ENCODE measurements around the gene VAV3.

The VAV3 gene

DNA sequence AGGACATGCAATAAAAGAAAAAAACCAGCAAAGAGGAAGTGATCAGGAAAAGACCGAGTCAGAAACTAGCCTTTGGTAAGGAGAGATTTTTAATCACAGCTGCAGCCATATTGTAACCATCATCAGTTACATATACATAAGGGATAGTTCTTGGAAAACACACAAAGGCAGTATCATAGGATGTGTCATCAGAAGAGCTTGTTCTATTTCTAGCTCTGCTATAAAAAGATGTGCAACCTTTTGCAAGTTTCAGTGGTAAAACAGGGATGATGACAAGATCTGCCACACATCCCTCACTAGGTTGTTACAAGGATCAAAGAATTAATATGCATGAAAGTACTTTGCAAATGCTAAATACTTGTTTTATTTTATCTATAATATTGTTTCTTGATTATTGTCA, 342.0 kb downstream of the VAV3 start:
- DNase-seq = peak; percentile 31

DNA sequence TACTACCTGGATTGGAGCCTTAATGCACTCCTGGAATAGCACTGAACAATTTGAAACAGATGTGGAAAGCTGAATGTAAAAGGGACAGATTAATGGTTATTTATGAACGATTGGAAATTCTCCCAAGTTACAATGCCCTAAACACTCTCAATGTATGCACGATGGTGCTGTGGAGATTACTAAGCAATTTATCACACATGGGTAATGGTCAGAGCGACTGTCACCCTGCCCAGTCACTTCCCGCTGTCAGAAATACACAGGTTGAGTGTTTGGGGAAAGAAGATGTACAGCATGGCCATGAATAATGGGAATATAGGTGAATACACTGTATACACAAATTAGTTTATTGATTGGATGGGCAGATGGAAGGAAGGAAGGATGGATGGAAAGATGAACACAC, 342.4 kb downstream of the VAV3 start:
- DNase-seq = no peak

DNA sequence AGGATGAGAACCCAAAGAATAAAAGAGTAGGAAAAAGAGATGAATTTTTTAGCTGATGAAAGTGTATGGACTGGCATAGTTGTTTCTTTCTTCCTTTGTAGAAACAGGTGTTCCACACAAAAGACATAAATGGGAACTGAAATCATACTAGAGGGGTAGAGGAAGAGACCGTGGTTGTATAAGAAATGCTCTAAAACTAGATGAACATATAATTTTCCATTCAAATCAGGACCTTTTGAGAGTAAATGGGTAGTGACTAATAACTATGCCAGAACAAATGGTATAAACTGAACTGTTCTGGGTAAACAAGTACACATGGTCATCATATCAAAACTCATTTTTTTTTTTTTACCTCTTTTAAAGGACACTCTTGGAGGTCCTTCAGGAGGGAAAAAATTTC, 344.2 kb downstream of the VAV3 start:
- DNase-seq = no peak

DNA sequence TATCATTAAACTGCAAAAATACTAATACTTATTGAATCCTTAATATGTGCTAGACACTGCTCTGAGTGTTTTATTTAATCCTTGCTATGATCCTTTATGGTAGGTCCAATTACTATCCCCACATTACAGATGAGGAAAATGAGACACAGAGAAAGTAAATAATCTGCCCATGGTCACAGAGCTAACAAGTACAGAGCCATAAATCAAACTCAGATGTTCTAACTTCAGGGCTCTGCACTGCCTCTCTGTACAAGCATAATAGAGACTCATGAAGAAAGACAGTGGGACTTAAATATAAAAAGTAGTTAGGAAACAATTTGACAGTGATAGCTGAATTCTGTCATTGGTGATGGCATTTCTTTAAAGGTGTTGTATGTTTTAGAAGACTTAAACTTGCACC, 346.4 kb downstream of the VAV3 start:
- DNase-seq = no peak

DNA sequence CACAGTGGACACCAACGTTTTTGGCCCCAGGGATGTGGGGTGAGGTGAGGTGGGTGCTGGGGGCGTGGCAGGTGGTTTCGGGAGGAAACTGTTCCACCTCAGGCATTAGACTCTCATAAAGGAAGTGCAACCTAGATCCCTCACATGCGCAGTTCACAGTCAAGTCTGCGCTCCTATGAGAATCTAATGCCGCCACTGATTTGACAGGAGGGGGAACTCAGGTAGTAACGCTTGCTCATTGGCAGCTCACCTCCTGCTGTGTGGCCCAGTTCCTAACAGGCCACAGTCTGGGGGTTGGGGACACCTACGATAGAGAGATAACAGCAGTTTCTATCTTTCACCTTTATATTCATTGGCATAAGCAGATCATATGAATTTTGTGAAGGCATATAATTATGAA, 347.1 kb downstream of the VAV3 start:
- no peak for DNase-seq

DNA sequence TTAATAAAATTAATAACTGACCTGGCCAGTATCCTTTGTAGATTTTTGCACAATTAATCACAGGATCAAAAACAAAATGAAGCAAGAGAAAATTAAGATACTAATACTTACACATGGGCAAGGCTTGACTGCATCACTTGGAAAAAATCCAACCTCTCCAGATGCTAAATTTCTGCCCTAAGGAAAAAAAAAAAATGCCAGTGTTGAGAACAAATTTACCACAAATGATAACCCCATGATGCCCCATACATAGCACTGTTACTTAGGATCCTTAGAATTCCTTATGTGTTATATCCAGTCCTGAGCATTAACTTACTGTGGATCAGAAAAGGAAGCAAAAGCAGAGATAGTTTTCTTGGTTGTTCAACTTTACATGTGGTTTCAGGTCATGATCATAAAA, 347.5 kb downstream of the VAV3 start:
- DNase-seq = no peak

DNA sequence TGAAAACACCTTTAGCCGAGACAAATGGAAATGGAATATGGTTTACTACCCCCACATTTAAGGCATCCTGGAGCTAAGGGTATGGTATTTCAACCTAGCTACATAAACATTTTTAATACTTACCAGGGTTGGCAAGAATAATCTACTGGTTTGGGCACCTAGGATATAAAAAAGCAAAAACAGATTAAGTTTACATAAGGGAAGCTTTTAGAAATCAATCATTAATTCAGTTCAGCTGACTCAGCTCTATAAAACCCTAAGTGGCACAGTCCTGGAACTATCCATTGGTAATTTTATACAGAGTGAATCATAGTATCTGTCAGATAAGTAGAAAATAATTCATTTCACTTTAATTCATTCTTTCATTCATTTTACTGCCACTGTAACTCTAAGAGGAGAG, 355.2 kb downstream of the VAV3 start:
- DNase-seq = no peak

DNA sequence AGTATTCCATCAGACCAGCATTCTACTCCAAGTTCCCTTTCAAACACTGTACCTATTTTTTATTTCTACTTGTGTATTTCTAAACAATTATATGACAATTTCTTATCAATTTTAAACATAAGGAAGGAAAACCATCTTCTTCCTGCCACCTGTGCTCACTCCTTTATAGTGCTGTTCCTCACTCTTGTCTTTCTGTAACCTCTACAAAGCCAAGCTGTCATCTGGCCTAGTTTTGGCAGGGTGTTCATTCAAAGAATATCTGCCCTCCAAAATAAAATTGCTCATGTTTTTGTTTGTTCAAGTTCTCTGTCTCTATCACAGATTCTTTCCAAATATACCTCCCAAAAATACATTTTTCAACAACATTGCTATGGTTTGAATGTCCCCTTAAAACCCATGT, 360.2 kb downstream of the VAV3 start:
- no peak for DNase-seq

DNA sequence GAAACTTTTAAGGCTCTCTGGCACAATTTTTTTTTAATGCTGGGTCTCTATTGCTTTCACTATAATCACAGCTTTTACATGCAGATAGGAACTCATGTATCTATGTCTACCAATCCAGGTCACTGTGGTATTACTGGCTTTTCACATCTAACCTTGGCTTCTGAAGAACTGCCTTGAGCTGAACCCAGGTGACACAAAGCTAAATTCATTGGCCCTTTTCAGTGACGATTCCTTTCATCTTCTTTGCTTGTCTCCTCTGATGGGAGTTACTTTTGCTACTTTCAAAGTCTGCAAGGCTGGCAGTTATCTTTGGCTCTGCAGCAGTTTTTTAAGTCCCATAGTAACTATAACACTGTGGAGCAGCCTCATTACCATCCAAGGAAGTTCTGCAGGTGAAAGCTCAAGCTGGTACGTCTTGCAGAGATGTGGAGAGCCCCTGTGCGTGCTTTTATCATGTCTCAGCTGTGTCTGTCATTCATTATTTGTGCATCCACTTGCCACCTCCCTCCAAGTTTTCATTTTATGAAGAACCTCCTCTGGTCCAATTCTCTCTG, 364.3 kb downstream of the VAV3 start:
- DNase-seq = no peak

DNA sequence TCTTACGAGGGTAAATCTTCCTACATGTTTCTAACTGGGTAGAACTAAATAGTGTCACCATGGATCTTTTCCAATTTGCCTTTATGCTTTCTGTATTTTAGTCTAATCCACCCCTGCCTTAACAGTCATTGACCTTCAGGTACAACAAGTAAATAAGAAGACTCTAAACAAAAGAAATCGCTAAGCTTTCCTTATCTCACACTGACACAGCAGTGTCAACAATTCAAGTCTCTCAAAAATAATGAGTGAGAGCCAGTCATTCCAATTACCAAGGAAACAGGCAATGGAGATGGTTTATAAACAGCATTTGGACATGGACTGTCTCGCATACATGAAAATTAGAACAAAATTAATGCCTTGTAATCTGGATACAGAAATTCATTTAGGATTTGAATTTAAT, 365.8 kb downstream of the VAV3 start:
- no peak for DNase-seq

DNA sequence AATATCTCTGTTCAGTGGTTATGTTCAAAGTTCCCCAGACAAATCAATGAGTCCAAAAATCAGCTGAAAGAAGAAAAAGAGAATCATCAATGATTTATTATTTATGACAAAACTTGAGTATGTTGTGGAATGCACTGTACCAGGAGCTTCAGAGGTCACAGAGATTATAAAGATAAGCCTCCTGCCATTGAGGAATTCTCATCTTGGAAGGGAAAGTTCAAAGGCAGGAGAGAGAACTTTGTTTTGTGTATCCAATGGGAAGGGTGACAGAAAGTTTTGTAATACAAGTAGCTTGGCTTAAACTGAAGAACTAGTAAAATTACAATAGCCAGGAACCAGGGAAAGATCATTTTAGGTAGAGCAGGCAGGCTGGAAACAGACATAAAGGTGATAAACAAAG, 367.7 kb downstream of the VAV3 start:
- no peak for DNase-seq

DNA sequence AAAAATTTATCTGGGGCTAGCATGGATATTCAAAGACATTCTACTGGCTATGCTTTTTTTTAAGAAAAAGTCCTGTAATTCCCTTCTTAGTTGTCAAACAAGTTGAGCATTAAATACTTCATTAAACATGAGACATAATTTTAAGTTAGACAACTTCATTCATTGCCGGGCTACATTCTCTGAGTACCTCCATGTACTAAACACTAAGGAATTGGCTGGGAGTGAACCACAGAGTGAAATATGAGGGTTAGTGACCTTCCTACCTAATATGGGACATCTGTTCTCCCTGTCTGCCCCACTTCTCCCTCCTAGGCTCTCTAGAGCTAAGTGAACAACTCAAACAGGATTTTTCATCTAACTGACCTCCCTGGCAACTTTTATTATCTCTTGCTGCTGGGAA, 370.4 kb downstream of the VAV3 start:
- no peak for DNase-seq

DNA sequence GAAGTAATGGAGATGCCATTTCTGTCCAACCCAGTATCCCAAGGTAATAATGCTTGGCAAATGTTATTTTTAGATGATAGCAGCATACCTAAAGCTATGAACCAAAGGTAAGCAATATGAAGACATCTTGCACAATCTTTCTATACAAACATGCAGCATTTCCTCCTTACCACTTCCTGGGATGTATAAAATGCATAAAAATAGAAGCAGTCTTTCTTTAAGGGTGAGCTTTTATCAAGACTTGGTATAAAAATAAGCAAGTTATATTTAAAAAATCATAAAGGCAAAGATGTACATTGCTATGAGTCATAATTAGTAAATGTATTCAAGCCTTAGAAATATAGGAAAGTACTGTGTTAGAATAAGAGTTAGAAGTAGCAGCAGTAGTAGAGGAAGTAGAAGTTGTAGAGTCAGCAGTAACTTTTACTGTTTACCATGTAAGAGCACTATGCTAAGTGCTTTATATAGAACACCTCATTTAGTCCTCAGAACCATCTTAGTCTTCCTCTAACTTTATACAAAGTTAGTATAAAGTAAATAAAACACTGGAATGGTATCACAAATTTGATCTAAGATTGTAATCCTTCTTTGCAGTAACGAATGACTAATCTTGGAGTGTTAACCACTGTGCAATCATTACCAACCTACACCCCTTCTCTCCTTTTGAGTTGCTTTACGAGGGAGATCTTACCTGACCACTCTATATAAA, 371.3 kb downstream of the VAV3 start:
- DNase-seq = peak; percentile 53

DNA sequence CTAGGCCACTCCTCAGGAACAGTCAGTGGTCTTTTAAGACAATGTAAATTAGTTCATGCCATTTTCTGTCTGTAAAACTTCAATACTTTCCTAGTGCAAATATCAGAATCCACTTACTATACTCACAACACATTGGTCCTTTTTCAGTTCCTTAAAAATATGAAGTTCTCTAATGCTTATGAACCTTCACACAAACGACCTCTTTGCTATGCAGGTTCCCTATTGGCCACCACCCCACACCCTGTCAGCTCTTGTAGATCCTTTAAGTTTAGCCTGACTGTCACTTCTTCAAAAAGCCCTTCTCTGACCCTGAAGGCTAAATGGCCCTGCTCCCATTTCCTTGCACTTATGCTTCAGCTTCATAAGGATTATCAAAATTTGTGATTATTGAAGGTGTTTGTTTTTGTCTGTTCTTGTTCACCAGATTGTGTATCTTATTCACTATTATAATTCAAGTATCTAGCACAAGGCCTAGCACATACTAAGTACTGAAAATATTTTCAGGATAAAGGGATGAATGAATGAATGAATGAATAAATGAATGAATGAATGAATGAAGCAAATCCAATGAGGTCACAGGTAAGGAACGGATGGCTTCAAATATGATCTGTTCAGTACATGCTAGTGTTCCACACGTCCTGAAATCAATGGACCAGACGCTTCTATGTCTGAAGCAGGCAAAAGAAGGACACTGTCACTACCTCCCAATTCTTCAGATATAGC, 373.9 kb downstream of the VAV3 start:
- no peak for DNase-seq

DNA sequence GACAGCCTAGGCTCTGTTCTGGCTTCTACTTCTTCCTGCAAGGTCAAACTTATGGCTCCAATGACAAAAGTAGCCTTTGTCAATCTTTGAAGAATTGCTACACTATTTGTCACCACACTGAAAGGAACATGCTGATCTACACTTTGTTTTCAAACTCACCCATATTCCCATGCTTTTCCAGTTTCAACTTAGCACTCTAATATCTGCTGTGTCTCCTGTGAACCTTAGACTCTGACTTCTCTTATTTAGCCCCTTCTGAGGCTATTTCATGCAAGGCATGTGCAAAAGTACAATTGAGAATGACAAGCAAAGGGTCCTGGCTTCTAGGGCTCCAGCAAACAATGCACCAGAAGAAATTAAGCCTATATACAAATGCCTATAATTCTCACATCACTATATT, 374.9 kb downstream of the VAV3 start:
- no peak for DNase-seq

DNA sequence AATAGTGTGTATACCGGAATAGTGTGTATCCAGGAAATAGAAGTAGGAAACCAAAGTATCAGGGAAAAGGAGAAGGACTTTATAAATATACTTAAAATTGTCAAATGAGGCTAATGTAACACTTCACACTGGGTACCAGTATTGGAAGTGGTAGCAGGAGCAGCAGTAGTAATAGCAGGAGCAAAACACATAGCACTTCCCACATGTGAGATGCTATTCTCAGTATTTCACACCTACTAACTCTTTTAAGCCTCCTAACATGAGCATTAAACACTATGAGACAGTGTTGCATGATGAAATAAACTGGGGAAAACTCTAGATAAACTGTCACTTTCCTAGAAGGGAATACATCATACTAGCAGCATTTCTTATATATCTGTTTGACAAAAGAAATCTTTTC, 376.7 kb downstream of the VAV3 start:
- no peak for DNase-seq

DNA sequence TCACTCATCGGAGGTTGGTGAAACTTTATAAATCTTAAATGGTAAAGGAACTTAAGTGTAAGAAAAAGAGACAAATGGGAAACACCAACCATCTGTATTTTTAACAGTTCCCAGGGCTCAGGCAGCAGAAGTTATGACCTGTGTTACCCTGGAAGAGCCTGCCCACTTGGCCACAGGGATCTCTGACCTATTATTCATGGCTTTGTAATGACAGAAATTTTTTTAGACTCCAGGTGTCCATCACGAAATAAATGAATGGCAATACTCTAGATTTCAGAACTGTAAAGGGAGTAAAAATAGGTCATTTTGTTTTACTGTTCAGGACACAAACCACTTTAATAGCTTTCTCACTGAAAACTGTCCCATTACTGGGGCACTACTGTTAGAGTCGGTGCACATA, 389.8 kb downstream of the VAV3 start:
- no peak for DNase-seq

DNA sequence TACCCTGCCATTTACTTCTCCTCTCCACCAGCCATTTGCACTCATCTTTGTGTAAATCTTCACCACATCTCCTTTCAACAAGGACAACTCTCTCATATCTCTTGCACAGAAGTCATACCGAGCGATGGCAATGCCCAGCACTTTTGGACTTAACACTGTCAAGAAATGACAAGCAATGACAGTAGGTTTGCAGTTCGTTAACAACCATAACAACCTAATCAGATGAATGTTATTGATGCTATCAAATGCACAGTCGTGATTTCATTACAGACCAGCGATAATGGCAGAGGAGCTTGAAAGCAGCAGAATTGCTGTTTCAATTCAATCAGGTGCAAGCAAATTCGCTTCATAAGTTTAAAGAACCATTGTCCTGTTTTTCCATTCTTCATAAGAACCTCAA, 390.9 kb downstream of the VAV3 start:
- no peak for DNase-seq

DNA sequence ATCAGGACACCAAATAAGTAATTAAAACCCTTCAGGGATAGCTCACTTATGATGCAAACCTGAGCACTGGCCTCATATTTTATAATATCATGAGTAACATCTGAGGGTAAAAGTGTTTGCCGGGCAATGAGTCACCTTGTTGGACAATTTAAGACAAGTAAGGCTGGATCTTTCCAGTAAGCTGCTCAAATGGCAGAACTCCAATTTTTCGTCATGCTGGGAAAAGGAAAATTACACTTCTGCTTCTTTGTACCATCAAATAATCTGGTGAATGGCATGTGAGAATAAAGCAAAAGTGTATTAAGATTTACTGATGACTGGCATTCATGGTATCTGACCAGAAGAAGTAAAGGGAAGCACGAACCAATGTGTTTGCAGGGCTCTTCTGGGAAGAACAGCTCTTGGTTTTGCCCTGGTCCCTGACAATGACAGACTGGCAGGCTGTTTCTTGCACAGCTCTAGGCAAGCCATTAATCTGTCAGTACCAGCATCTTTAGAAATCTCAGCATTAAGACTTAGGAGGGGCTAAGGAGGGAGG, 392.2 kb downstream of the VAV3 start:
- DNase-seq = no peak

DNA sequence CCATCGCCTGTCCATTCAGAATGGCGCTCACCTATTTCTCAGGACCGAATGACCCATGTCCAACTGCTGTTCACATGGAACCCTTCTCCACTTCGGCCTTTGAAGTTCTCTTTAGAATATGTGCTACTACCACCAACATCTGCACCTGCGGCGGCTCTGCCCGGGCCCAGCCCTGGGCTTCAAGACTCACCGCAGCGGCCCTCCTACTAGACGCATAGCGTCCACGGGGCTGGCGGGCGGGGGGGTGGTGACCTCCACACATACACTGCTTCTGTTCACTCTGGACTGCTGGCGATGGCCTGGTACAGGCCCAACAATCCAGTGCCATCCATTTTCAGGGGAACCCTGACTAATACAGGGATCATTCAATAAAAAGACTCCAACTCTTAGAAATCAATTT, 394.2 kb downstream of the VAV3 start:
- no peak for DNase-seq

DNA sequence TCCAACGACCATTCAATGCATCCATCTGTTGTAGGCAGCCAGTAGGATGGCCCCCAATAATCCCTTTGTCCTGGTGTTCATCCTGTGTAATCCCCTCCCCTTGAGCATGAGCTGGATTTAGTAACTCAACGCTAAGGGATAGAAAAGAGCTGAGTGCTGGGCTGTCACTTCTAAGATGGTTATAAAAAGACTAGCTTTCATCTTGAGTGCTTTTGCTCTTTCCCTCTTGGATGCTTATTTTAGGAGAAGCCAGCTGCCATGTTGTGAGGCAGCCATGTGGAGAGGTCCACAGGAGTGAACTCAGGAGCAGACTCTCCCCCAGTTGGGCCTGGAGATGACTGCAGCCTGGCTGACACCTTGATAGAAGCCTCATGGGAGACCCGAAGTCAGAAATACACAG, 401.5 kb downstream of the VAV3 start:
- no peak for DNase-seq

DNA sequence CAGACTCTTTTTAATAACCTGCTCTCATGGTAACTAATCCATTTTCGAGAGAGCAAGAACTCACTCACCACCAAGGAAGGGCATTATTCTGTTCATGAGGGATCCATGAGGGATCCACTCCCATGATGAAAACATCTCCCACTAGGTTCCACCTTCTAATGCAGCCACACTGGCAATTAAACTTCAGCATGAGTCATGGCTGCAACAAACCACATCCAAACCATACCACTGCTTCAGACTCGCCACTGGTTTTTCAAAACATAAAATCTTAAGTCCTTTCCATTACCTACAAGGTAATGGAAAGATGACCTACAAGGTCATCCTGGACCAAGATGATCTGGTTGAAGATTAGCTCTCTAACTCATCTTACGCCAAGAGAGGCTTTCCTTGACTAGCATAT, 405.1 kb downstream of the VAV3 start:
- no peak for DNase-seq

DNA sequence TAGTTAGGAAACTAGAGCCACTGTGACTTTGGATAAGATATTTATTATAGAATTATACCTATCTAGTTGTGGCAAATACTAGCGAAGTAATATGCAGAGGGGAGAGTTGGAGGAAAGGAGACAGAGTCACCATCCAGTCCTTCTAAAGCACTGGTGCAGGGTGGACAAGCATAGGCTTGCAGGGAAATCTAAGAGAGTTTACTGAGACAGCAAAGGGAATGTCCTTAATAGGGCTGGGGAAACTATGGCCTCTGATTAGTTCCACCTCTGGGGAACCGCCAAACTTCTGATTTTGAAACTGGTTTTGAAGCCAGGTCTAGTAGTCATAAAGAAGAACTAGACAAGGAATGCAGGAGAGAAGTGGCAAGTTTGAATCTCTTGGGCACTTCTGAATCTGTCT, 407.9 kb downstream of the VAV3 start:
- DNase-seq = no peak

DNA sequence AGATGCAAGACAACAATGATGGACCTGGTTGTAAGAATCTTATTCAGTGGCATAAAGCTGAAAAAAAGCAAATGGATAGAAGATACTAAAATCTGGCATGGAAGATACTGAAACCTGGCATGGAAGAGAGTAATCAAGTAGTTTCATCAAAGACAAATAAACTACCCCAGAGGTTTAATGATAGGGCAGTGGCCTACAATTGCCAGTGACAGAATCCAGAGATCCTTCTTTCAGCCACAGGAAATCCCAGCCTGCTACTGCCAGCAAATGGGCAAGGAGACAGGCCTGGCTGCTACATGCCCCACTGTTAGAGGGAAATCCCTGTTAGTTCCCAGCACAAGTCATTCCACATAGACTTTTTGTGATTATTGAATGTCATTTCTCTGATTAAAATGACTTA, 409.4 kb downstream of the VAV3 start:
- DNase-seq = no peak

Data from activated CD4-positive, alpha-beta T cell treated with anti-CD3 and anti-CD28 coated beads, Interleukin-2, Interleukin-6, amounts not matched to agents 100 ng/mL and 50 ng/mL, durations not matched to agents 16 hours and 8 hours (primary cell).